Measurements from ENCODE around the gene RNPEPL1.

DNA sequence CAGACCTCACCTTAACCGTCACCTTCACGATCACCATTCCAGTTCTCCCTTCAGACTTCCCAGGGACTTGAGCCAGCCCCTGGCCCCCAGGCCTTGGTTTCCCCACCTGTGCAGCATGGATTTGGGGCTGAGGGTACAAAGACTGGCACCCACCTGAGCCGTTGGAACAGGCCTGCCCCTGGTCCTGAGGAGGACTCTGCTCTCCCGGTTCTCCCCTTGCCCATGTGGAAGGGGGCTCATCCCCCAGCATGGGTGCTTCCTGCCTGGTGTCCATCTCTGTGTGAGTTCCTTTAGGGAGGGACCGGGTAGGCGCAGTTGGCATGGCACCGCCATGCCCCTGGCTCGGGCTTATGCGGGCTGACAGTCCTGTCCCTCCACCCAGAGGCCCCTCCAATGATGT lies 46.1 kb downstream of the RNPEPL1 start:
- TF ChIP-seq, protein P1, sequence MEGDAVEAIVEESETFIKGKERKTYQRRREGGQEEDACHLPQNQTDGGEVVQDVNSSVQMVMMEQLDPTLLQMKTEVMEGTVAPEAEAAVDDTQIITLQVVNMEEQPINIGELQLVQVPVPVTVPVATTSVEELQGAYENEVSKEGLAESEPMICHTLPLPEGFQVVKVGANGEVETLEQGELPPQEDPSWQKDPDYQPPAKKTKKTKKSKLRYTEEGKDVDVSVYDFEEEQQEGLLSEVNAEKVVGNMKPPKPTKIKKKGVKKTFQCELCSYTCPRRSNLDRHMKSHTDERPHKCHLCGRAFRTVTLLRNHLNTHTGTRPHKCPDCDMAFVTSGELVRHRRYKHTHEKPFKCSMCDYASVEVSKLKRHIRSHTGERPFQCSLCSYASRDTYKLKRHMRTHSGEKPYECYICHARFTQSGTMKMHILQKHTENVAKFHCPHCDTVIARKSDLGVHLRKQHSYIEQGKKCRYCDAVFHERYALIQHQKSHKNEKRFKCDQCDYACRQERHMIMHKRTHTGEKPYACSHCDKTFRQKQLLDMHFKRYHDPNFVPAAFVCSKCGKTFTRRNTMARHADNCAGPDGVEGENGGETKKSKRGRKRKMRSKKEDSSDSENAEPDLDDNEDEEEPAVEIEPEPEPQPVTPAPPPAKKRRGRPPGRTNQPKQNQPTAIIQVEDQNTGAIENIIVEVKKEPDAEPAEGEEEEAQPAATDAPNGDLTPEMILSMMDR (IDR thresholded peaks at IDR 0.05), result no peak
- TF ChIP-seq POLR2AphosphoS5 (IDR thresholded peaks at IDR 0.05), result no peak

All from sigmoid colon (tissue), 4 donors.